ENCODE results near the gene ANKS1A. TPM values are rescaled to one million over a fixed set of nuclear protein-coding genes. Genes with fewer than 3 reads are reported as not detected.

The ANKS1A gene
- total RNA-seq, 1 donor from 2014 or later: 76.9 TPM

DNA sequence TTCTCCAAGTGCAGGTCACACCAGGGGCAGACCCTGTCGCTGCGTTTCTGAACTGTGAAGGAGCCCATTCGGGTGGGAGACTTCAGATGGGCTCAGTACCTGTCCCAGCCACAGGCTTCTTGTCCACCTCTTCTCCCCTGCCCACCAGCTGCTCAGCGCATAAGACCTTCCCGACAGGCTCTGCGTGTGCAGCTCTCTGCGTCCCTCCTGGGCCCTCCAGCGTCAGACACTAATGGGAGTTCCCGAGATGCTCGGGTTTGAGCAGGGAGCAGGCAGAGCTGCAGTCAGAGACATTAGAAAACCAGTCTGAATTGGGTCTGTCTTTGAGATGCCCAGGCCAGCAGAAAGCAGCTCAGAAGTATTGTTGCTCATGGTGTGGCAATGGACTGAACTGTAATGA lies 201.7 kb downstream of the ANKS1A start:
- peaks cover 33% of the 10 kb centered on the region for H3K4me1 Mint-ChIP-seq (ENCODE audit: low read depth, unreplicated experiment)
- TF ChIP-seq, protein P1, sequence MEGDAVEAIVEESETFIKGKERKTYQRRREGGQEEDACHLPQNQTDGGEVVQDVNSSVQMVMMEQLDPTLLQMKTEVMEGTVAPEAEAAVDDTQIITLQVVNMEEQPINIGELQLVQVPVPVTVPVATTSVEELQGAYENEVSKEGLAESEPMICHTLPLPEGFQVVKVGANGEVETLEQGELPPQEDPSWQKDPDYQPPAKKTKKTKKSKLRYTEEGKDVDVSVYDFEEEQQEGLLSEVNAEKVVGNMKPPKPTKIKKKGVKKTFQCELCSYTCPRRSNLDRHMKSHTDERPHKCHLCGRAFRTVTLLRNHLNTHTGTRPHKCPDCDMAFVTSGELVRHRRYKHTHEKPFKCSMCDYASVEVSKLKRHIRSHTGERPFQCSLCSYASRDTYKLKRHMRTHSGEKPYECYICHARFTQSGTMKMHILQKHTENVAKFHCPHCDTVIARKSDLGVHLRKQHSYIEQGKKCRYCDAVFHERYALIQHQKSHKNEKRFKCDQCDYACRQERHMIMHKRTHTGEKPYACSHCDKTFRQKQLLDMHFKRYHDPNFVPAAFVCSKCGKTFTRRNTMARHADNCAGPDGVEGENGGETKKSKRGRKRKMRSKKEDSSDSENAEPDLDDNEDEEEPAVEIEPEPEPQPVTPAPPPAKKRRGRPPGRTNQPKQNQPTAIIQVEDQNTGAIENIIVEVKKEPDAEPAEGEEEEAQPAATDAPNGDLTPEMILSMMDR (IDR thresholded peaks at IDR 0.05; ENCODE audit: partially characterized antibody, unreplicated experiment): no peak
- H3K27ac Mint-ChIP-seq (ENCODE audit: unreplicated experiment): no peak overlapping the region
- H3K4me3 Mint-ChIP-seq (ENCODE audit: unreplicated experiment): no peak overlapping the region
- H3K36me3 Mint-ChIP-seq (ENCODE audit: unreplicated experiment): no peaks in the 10 kb centered on the region
- peak; percentile 56 for DNase-seq
- peaks cover 4% of the 10 kb centered on the region for H3K9me3 Mint-ChIP-seq (ENCODE audit: unreplicated experiment)
- H3K27me3 Mint-ChIP-seq (ENCODE audit: unreplicated experiment): peaks cover 4% of the 10 kb centered on the region

DNA sequence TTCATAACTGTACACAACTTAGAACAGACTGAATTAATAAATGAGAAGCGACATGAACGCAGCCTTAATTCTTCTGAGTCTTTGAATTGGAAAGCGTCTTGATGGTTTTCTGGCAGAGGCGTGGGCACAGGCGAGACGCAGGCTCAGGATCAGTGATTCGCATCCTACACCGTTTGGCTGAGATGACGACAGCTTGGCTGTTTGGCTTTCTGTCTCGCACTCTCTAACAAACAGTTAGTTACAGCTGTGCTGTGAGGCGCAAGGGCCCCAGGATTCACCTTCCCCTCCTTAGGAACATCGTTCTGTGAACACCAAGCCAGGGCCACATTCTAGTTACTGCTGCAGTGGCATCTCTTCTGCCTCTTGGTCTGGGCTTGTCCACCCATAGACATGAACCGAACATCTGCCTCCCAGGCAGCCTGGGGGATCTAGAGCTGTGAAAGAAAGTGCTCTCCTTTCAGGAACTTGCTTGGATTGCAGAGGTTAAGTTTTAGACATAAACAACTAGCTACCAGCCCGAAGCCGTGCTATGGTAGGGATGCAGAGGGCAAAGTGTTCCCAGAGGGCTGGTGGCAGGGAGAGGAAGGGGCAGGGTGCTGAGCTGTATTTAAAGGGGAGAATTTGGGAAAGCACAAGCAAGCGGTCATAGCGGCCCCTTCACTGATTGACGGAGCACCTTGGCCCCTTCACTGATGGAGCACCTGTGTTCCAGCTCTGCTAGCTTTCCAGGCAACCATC lies 202.5 kb downstream of the ANKS1A start:
- DNase-seq: no peak
- TF ChIP-seq, protein P1 (IDR thresholded peaks at IDR 0.05; ENCODE audit: partially characterized antibody, unreplicated experiment): no peak
- H3K9me3 Mint-ChIP-seq (ENCODE audit: unreplicated experiment): peaks cover 4% of the 10 kb centered on the region

DNA sequence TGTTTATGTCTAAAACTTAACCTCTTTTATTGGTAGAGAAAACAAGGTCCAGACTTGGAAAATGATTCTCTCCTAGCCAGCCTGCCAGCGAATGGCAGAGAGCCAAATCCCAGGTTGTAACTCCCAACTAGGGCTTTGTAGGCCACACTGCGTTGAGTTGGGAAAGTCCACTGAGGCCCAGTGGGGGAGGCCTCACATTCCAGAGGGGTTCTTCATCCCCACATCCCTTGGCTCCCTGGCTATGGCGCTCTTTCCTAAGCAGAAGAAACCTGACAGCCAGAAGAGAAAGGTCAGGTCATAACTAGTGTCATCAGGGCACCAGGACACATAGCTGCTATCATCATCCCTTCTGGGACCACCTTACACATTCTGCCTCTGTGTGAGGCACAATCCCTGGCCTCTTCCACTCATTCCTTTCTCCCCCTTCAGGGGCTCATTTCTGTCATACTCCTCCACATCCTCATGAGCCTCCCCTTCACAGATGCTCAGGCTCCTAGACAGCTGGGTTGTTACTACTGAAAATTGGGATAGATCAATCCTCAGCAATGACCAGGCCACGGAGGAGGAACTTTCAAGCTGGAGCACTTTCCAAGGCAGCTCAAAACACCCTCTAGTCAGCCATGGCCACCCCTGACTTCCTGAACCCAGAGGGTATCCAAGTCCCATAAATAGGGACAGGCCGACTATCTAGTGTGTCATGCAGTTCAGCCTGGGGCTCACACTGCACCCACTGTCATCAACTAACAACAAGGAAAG lies 203.5 kb downstream of the ANKS1A start:
- Mint-ChIP-seq H3K27me3 (ENCODE audit: unreplicated experiment) (peaks cover 4% of the 10 kb centered on the region), H3K4me1 (ENCODE audit: low read depth, unreplicated experiment) (peaks cover 39% of the 10 kb centered on the region), H3K27ac (ENCODE audit: unreplicated experiment) (peak overlapping the region; percentile 8), H3K36me3 (ENCODE audit: unreplicated experiment) (no peaks in the 10 kb centered on the region), H3K9me3 (ENCODE audit: unreplicated experiment) (peaks cover 4% of the 10 kb centered on the region), H3K4me3 (ENCODE audit: unreplicated experiment) (no peak overlapping the region)
- TF ChIP-seq, protein P1 (IDR thresholded peaks at IDR 0.05; ENCODE audit: partially characterized antibody, unreplicated experiment): no peak
- no peak for DNase-seq

More for the DNA sequence above, 202.5 kb downstream of the ANKS1A start:
- Mint-ChIP-seq H3K36me3 (ENCODE audit: unreplicated experiment) (no peaks in the 10 kb centered on the region), H3K27me3 (ENCODE audit: unreplicated experiment) (peaks cover 4% of the 10 kb centered on the region), H3K4me1 (ENCODE audit: low read depth, unreplicated experiment) (peaks cover 38% of the 10 kb centered on the region), H3K27ac (ENCODE audit: unreplicated experiment) (peak overlapping the region; percentile 23), H3K4me3 (ENCODE audit: unreplicated experiment) (peak overlapping the region; percentile 25)

DNA sequence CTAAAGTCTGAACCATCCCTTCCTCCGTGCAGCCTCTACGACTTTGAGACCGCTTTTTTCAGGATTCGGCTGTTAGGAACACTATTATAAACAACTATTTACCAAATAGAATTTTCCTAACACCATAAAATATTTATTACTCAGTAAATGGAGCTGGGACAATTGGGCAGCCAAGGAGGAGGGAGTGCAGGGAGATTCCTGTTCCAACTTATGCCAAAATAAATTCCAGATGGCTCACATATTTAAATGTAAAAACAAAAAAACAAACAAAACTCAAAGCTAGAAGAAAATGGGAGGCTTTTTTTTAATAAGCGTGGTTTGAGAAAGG lies 204.0 kb downstream of the ANKS1A start:
- H3K36me3 Mint-ChIP-seq (ENCODE audit: unreplicated experiment): no peaks in the 10 kb centered on the region
- no peak overlapping the region for H3K4me3 Mint-ChIP-seq (ENCODE audit: unreplicated experiment)
- H3K27ac Mint-ChIP-seq (ENCODE audit: unreplicated experiment): no peak overlapping the region
- no peak for DNase-seq
- peaks cover 4% of the 10 kb centered on the region for H3K9me3 Mint-ChIP-seq (ENCODE audit: unreplicated experiment)
- H3K27me3 Mint-ChIP-seq (ENCODE audit: unreplicated experiment): peaks cover 4% of the 10 kb centered on the region
- H3K4me1 Mint-ChIP-seq (ENCODE audit: low read depth, unreplicated experiment): peaks cover 41% of the 10 kb centered on the region
- TF ChIP-seq, protein P1 (IDR thresholded peaks at IDR 0.05; ENCODE audit: partially characterized antibody, unreplicated experiment): no peak

DNA sequence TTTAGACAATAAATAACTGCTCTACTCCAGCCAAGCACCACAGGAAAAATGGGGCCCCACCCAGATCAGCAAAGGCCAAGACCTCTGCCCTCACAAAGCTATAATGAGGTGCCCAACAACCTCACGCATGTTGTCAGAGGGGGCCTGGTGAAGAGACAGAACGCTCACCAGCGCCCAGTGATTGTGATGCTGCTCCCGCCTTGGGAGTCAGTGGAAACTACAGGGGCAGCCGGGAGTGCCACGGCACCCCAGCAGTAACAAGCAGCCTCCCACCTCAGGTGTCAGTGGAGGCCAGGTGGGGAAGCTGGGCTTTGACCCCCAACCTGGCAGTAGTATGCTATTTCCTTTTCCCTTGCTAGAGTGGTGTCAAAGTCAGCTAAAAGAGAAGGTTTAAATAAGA lies 204.7 kb downstream of the ANKS1A start:
- Mint-ChIP-seq H3K4me3 (ENCODE audit: unreplicated experiment) (no peak overlapping the region), H3K27ac (ENCODE audit: unreplicated experiment) (no peak overlapping the region), H3K36me3 (ENCODE audit: unreplicated experiment) (no peaks in the 10 kb centered on the region), H3K9me3 (ENCODE audit: unreplicated experiment) (peaks cover 4% of the 10 kb centered on the region), H3K4me1 (ENCODE audit: low read depth, unreplicated experiment) (peaks cover 41% of the 10 kb centered on the region), H3K27me3 (ENCODE audit: unreplicated experiment) (peaks cover 3% of the 10 kb centered on the region)
- DNase-seq: no peak
- TF ChIP-seq, protein P1 (IDR thresholded peaks at IDR 0.05; ENCODE audit: partially characterized antibody, unreplicated experiment): no peak
